Spleen (tissue), 11 donors: ENCODE results near the gene LRCH1. TPM values are rescaled to one million over a fixed set of nuclear protein-coding genes. Genes with fewer than 3 reads are reported as not detected.

ENCODE experiments used
- DNase-seq: peaks from one replicate; pipeline ENCODE4 v3.0.0-alpha.2; 2020
- H3K27ac ChIP-seq, 8 donors: fragments of 200-600 bp; sonication (generic) in 7 of 8; 1 replicate in 4 of 8; 2 replicates in 4 of 8; pipeline versions ENCODE4 v1.5.0 to v1.8.0; 2016 to 2021; ENCODE audit warnings: inconsistent platforms in 4 of 8, mild to moderate bottlenecking in 4 of 8, moderate library complexity in 1 of 8
- H3K27me3 ChIP-seq, 7 donors: fragments of 200-600 bp; sonication (generic) in 6 of 7; replicated peaks in 1 of 7; 1 replicate in 4 of 7; 2 replicates in 3 of 7; pipeline versions ENCODE4 v1.5.0 to v1.8.0; 2016 to 2021; ENCODE audit warnings: inconsistent platforms in 3 of 7, mild to moderate bottlenecking in 1 of 7
- H3K36me3 ChIP-seq, 6 donors: fragments of 200-600 bp; sonication (generic) in 5 of 6; 1 replicate in 4 of 6; 2 replicates in 2 of 6; pipeline versions ENCODE4 v1.5.0 to v1.8.0; 2016 to 2021; ENCODE audit warnings: inconsistent platforms in 2 of 6
- H3K4me1 ChIP-seq, 6 donors: fragments of 200-600 bp; sonication (generic) in 5 of 6; 1 replicate in 3 of 6; 2 replicates in 3 of 6; pipeline versions ENCODE4 v1.5.0 to v1.8.0; 2016 to 2021; ENCODE audit warnings: inconsistent platforms in 3 of 6
- H3K4me3 ChIP-seq, 8 donors: fragments of 200-600 bp; sonication (generic) in 7 of 8; 1 replicate in 4 of 8; 2 replicates in 4 of 8; pipeline versions ENCODE4 v1.5.0 to v1.8.0; 2016 to 2021; ENCODE audit warnings: inconsistent platforms in 4 of 8, mild to moderate bottlenecking in 4 of 8, moderate library complexity in 2 of 8
- H3K9me3 ChIP-seq, 8 donors: fragments of 200-600 bp; sonication (generic) in 7 of 8; 1 replicate in 4 of 8; 2 replicates in 4 of 8; pipeline versions ENCODE4 v1.5.0 to v1.8.0; 2016 to 2021; ENCODE audit warnings: inconsistent platforms in 4 of 8
- POLR2A ChIP-seq, 3 donors: fragments of 450-650 bp; IDR thresholded peaks; one replicate each; pipeline ENCODE4 v1.5.1; 2017; ENCODE audit warnings: antibody characterized with exemption in 3 of 3, mild to moderate bottlenecking in 1 of 3
- POLR2AphosphoS5 ChIP-seq, 3 donors: sonication (generic); formaldehyde crosslinking; IDR thresholded peaks; one replicate each; pipeline ENCODE4 v1.5.1; 2017; ENCODE audit warnings: antibody characterized with exemption in 3 of 3
- WGBS, 5 donors: extraction: QIAGEN DNeasy Blood & Tissue Kit in 3 of 5; methylation state at CpG; one replicate each; pipeline versions ENCODE4 v1.1.5 to v1.1.7; 2013 to 2018; 5-methylcytosine and 5-hydroxymethylcytosine counted together
- intact Hi-C: fragments of 100-400 bp; cut with DNase I; formaldehyde crosslinking; loops from one replicate; pipeline ENCODE4 v1.15.0; 2023; ENCODE audit warnings: low total_unique reads
- polyA plus RNA-seq, 3 donors: library from polyadenylated mRNA; stranded (reverse); fragments of 200-250 nt; gene quantifications; one replicate each; pipeline ENCODE4 v1.2.1, GENCODE V29; 2013
- total RNA-seq, 7 donors: library from RNA; depleted of rRNA in 3 of 7; stranded (reverse); fragments of >200 nt in 3 of 7; fragmentation: NEBNext Ultra II Directional in 4 of 7; extraction: Animal tissue kit (Norgen Biotek cat#: 25700) in 4 of 7; gene quantifications; one replicate each; pipeline versions ENCODE4 v1.1.0 to v1.2.1, GENCODE V29; 2016 to 2021
- TF ChIP-seq, protein P1 (sequence below), 11 experiments: fragments of 200-600 bp in 7 of 11; fragments of 450-650 bp in 4 of 11; sonication (generic) in 4 of 11; IDR thresholded peaks in 8 of 11; conservative IDR thresholded peaks in 3 of 11; 1 replicate in 7 of 11; 2 replicates in 4 of 11; pipeline versions ENCODE4 v1.4.0 to v1.8.0; 2016 to 2021; ENCODE audit warnings: antibody characterized with exemption in 11 of 11, inconsistent platforms in 4 of 11, mild to moderate bottlenecking in 1 of 11
- donor health status: healthy with polysubstance abuse.
- donor health status: DM: no; HTN: no; CAD: no; lungs with moderate emphysema.
- donor health status: DM: no; HTN: no; CAD: no.
- donor health status: Bipolar disorder and iron deficiency.
- donor health status: healthy.
- donor health status: DM: no; HTN: no; CAD: no.
- donor health status: DM: yes; HTN: yes; CAD: no.

The LRCH1 gene
- total and polyA plus RNA-seq, 10 donors = 7.4 to 41.6 (median 34.6) TPM

DNA sequence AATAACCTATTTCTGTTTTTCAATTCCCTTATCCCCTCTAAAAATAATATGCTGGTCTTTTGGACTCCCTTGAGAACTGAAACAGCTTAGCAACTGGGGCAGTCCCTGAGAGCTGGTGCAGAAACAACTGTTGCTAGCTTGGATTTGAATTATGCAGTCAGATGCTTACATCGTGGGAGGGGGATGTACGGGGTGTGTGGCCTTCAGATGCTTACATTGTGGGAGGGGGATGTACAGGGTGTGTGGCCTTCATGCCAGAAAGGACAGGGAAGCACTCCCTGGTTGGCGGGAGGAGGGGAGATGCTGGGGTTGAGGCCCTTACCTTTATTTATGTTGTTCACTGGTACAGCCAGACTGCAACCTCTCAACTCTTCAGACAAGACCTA, 25.6 kb downstream of the LRCH1 start:
- peaks cover 40 to 96% (median 71%) of the 10 kb centered on the region in 6 donors for H3K4me1 ChIP-seq
- DNase-seq = no peak
- H3K27ac ChIP-seq = peak overlapping the region in 5 of 8 donors; percentile 1 to 47 (median 10)
- H3K36me3 ChIP-seq = no peaks in the 10 kb centered on the region
- TF ChIP-seq, protein P1, sequence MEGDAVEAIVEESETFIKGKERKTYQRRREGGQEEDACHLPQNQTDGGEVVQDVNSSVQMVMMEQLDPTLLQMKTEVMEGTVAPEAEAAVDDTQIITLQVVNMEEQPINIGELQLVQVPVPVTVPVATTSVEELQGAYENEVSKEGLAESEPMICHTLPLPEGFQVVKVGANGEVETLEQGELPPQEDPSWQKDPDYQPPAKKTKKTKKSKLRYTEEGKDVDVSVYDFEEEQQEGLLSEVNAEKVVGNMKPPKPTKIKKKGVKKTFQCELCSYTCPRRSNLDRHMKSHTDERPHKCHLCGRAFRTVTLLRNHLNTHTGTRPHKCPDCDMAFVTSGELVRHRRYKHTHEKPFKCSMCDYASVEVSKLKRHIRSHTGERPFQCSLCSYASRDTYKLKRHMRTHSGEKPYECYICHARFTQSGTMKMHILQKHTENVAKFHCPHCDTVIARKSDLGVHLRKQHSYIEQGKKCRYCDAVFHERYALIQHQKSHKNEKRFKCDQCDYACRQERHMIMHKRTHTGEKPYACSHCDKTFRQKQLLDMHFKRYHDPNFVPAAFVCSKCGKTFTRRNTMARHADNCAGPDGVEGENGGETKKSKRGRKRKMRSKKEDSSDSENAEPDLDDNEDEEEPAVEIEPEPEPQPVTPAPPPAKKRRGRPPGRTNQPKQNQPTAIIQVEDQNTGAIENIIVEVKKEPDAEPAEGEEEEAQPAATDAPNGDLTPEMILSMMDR (IDR thresholded peaks at IDR 0.05 in 8 of 11, conservative IDR thresholded peaks at IDR 0.05 in 3 of 11) = no peak
- no peak for TF ChIP-seq POLR2A (IDR thresholded peaks at IDR 0.05)
- TF ChIP-seq POLR2AphosphoS5 (IDR thresholded peaks at IDR 0.05) = no peak
- 32 to 63% (median 49%) methylated on average over 3 of the region's 3 CpGs for WGBS, 5 donors
- no peaks in the 10 kb centered on the region for H3K27me3 ChIP-seq
- H3K4me3 ChIP-seq = no peak overlapping the region
- intact Hi-C loops = no loop called here
- no peaks in the 10 kb centered on the region for H3K9me3 ChIP-seq

DNA sequence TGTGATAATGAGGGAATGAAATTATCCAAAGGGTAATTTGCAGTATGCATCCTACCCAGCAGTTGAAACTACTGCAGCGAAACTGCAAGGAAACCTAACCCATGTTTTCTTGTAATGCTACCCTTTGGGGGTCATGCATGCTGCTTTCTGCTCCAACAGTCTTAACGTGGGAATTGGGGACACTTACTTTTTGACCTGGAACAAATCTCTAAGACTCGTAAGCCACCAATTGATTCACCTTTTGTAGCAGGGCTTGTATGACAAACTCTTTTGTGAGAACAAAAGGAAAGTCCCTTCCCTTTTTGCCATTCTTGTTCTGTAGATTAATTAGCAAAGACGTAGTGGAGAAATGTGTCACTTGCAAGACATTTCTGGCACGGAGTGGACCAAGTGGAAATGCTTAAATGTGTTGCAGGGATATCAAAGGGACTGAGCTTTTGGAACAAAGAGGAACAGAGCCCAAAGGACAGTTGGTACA, 27.4 kb downstream of the LRCH1 start:
- no peak for DNase-seq
- Histone ChIP-seq H3K27ac (peak overlapping the region in 1 of 8 donors; percentile 11), H3K9me3 (no peaks in the 10 kb centered on the region), H3K4me1 (peaks cover 47 to 96% (median 80%) of the 10 kb centered on the region in 6 donors), H3K27me3 (no peaks in the 10 kb centered on the region), H3K36me3 (no peaks in the 10 kb centered on the region), H3K4me3 (no peak overlapping the region)
- intact Hi-C loops = no loop called here
- no peak for TF ChIP-seq POLR2AphosphoS5 (IDR thresholded peaks at IDR 0.05)
- TF ChIP-seq POLR2A (IDR thresholded peaks at IDR 0.05) = no peak
- TF ChIP-seq, protein P1 (IDR thresholded peaks at IDR 0.05 in 8 of 11, conservative IDR thresholded peaks at IDR 0.05 in 3 of 11) = no peak
- 54 to 63% (median 57%) methylated on average over 5 of the region's 5 CpGs for WGBS, 5 donors

DNA sequence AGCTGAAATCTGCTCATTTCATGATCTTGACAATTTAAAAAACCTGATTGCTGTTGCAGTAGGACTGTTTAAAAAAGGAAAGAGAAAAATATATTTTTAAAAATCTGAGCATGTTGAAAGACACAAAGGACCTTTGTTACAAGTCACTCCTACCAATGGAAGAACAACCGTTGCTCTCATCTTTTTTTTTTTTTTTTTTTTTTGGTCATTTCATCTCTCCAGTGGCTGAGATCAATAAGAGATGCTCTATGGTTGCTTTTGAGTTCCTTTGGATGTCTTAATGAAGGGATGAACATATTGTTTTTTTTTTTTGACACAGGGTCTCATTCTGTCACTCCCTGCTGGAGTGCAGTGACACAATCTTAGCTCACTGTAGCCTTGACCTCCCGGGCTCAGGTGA, 29.2 kb downstream of the LRCH1 start:
- Histone ChIP-seq H3K4me1 (peaks cover 42 to 96% (median 80%) of the 10 kb centered on the region in 6 donors), H3K9me3 (no peaks in the 10 kb centered on the region), H3K27me3 (no peaks in the 10 kb centered on the region), H3K4me3 (no peak overlapping the region), H3K36me3 (no peaks in the 10 kb centered on the region), H3K27ac (no peak overlapping the region)
- no peak for DNase-seq
- WGBS, 5 donors = 83 to 92% (median 91%) methylated on average over 2 of the region's 2 CpGs
- TF ChIP-seq, protein P1 (IDR thresholded peaks at IDR 0.05 in 8 of 11, conservative IDR thresholded peaks at IDR 0.05 in 3 of 11) = no peak
- no peak for TF ChIP-seq POLR2A (IDR thresholded peaks at IDR 0.05)
- no peak for TF ChIP-seq POLR2AphosphoS5 (IDR thresholded peaks at IDR 0.05)
- intact Hi-C loops = no loop called here

DNA sequence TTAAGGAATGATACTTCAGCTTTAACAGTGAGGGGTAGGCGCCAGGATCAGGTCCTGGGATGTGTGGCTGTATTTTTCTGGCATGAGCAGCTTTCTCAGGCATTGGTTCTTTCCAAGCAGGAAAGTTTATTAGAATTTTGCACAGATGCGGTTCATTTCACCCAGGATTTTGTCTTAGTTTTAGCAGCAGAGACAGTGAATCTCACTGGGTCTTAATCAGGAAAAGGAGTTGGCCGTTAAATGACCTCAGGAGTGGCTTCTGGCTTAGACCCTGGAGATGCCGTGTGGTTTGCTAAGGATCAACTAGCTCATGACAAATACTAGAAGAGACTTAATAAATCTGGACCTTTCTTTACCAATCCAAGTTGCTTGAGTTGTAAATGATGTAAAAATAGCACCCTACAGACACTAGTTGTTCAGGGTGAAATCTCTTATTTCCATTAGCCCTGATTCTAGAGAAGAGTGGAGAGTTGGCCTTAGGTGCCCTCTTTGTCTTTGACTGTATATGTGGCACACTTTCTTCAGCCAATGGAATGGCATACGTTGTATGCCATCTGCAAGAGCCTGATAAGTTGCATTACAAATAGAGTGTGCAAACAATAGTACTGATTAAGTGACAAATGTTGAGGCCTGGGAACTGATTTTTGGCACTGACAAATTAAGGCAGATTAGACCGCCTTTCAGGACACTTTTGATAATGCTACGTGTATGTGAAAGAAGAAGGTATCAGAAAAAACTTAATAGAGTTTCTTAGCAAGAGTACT, 34.0 kb downstream of the LRCH1 start:
- no peak for TF ChIP-seq POLR2AphosphoS5 (IDR thresholded peaks at IDR 0.05)
- no peak for TF ChIP-seq POLR2A (IDR thresholded peaks at IDR 0.05)
- TF ChIP-seq, protein P1 (IDR thresholded peaks at IDR 0.05 in 8 of 11, conservative IDR thresholded peaks at IDR 0.05 in 3 of 11) = no peak
- WGBS, 5 donors = 62 to 79% (median 68%) methylated on average over 6 to 7 of the region's 7 CpGs
- H3K4me3 ChIP-seq = no peak overlapping the region
- H3K4me1 ChIP-seq = peaks cover 38 to 96% (median 82%) of the 10 kb centered on the region in 6 donors
- no peaks in the 10 kb centered on the region for H3K27me3 ChIP-seq
- intact Hi-C loops = no loop called here
- DNase-seq = no peak
- no peaks in the 10 kb centered on the region for H3K36me3 ChIP-seq
- H3K9me3 ChIP-seq = no peaks in the 10 kb centered on the region
- peak overlapping the region in 4 of 8 donors; percentile 33 to 62 (median 48) for H3K27ac ChIP-seq
